GM18867 (cell line): ENCODE results near the gene KRT75.

Source experiments
- ATAC-seq: cut with Tn5 transposase; IDR thresholded peaks from one replicate; pipeline ENCODE4 v1.9.1; 2021; ENCODE audit warnings: mild to moderate bottlenecking, moderate library complexity; ENCODE audit not compliant: unreplicated experiment

The KRT75 gene

DNA sequence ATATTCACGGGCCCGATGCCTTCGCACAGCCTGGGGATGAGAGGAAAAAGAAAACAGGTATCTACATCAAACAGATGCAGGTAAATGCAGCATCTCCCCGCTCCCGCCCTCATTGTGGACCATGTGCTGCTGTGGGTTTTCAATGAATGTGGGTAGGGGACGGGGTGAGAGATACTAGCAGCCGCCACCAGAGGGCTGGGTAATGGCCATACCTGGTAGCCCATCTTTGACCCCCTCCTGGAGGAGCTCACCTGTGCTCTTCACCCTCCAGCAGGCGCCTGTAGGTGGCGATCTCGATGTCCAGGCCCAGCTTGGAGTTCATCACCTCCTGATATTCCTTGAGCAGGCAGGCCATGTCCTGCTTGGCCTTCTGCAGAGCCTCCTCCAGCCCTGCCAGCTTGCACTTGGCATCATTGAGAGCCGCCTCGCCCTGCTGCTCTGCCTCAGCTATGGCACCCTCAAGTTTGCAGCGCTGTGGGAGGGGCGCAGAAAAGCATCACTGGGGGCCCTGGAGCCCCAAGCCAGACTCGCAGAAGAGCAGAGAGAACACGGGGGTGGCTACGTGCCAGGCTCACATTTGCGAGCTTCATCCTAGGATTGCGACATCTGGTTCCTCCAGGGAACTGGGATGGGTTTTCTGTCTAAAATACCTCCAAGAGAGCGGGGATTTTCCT is 38.3 kb downstream of the KRT75 start:
- no peak for ATAC-seq

DNA sequence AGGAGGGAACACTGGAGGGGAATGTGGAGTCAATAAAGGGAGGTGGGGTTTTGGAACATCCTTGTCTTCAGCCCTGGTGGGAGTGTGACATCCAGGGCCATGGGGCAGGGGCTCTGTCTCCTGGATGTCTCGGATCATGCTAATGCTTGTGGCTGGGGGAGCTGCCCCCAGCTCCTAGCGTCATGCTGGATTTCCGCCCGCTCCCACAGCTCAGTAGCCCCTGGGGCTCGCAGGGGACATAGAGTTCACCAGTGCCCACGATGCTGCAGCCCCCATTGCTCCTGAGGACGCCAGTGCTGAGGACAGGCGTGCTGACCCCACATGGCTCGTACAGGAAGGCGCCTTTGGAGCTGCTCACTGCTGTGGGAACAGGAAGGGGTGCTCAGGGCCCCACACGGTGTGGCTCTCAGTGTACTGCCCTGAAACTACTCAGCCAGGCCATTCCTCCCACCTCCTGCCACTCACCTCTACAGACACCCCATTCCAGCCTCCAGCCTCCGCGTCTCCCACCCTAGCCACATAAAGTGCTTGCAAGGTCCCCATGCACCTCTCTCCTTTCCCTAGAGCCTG is 39.2 kb downstream of the KRT75 start:
- ATAC-seq: no peak

DNA sequence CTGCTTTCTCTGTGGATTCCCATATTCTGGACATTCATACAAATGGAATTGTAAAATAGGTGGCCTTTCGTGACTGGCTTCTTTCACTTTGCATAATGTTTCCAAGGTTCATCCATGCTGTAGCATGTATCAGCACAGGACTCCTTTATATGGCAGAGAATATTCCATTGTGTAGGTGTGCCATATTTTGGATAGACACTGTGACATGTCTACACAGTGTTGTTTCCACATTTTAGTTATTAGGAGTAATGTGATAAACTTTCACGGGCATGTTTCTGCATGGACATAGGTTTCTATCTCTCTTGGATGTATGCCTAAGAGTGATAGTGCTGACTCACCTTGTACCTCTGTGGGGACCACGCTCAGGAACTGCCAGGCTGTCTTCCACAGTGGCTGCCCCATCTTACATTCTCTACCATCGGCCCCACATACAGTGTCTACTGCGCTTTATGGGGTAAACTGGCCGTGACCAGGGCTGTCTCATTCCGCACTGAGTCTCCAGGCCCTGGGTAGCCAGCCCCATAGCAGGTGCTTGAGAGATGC is 41.6 kb downstream of the KRT75 start:
- ATAC-seq: no peak

DNA sequence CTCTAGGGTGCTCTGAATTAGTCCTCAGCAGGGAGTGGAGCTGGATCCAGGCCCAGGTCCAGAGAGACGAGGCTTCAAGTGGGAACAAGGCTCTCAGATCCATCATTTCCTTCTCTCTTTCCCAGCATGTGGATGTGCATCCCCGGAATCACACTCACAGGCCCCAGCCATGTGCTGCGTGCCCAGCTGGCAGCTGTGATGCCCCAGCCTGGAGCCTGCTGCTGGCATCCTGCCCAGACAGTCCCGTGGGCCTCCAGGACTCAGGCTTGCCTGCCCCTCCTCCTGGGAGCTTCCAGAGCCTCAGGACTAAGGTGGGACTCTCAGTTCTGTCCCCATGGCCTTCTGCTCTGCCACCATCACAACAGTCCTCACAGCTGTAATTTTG is 42.6 kb downstream of the KRT75 start:
- no peak for ATAC-seq

DNA sequence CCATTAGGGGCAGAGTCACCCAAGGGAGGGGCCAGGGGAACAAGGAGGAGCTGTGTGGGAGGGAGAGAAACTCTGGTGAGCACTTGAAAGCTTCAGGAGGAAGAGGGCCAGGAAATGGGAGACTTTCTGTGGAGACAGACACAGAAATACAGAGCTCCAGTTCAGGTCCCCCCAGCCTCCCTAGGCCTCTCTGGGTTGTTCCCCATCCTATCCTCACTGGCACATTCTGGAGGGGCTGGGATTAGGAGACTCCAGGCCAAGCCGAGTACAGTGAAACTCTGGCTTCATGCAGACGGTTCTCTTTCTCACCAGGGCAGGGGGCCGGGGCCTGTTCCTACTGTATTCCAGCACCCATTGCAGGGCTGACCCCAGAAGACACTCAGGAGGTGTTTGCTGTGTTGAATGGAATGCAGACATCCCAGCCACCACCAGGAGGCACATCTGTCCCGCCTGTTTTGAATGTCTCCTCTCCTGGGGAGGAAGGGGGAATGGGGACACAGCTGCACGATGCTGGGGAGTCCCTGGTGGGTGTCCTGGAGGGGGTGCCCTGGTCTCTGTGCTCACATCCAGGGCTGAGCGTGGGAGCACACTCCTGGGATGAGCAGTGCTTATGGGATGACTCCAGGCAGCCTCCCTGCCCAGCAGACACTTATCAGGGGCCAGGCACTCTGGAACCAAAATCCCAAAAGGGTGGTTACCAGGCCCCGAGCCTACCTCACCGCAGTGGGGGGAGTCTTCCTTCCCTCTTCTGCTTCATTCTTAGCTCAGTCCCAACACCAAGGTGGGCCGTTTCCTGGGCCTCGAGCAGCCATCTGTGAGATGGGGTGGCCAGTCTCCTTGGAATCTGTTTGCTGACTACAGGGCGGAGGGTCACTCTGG is 43.2 kb downstream of the KRT75 start:
- ATAC-seq: no peak

DNA sequence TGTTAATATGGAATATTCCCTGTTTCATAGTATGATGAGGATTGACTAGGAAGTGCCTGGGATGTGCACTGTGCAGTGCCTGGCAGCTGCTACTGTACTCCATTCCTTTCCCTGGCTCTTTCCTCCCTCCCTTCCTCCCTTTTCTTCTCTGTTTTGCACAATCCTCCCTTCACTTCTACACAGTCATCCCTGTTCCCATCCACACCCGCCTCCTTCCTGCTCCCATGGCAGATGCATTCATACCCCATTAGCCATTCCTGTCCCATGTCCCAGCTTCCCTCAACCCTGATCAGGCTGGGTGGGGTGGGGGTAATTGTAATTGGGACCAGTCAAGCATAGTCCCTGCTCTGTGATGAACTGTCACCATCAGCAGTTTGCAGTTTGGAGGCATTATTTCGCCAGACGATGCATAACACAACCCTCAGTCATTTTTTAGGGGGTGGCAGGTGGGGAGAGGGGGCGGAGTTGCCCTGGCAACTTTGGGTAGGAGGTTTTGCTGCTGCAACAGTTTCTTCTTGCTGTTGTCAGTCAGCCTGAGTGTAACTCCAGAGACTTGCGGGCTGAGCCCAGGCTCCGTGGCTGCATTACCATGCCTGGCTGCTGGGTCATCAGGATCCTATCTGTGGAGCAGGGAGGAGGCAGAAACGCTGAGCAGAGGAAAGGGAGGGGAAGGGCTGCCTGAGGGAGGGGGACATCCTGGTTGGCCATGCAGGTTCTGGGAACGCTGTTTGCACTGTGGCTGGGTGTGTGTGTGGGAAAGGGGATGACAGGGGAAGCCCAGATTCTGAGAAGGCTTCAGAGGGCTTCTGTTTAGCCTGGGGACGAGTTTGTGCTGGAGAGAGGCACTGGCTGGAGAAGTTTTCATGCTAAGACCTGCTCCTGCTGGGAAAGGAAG is 44.6 kb downstream of the KRT75 start:
- ATAC-seq: no peak

DNA sequence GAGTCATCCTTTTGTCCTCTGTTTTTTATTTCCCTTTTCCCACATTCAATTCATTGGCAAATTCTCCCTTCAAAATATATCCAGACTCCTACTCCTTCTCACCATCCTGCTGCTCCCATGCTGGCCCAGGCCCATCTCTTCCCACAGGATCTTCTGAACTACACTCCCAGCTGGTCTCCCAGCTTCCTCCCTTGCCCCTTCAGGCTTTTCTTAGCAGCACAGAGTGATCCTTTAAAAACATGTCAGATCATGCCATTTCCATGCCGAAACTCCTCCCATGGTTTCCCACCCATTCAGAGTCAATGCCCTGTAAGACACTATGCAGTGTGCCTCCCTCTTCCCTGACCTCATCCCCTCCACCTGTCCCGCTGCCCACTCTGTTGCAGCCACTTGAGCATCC is 46.3 kb downstream of the KRT75 start:
- ATAC-seq: no peak

DNA sequence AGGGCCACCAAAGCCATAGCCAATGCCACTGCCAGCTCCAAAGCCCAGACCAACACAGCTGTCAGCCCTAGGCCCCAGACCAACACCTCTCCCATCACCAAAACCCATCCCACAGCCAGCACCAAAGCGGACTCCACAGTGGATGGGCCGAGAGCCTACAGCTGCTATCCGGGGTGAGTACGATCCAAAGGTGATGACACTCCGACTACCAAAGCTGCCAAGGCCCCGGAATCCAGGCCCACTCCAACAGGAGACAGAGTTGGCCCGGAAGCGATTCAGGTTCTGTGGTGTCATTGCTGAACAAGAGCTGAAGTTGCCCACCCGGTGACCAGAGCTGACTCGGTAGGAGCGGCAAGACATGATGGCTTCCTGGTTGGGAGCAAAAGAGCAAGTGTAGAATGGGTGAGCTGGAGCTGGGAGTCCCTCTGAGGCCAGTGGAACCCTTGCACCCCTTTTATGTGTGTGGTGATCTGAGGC is 48.9 kb downstream of the KRT75 start, which contains the start of gene KRT84:
KRT84 (minus strand) TSS at position 427 of the 477 bp plus-strand sequence; CDS start at position 360, 67 bp downstream.
- no peak for ATAC-seq

DNA sequence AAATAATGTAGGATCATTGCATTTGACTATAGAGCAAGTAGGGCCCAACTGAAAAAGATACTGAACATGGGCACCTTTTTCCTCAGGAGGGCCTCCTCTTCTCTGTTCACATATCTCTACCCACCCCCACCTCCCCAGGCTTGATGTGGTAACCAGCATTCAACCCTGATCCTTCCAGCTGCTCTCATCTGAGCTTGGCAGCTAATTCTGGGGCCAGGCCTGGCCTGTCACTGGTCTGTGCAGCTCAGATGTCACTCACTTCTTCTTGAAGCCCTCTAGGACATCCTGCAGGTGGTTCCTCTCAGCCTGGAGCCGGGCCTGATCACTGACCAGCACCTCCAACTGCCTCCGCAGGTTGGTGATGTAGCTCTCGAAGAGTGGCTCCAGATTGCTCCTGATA is 50.8 kb downstream of the KRT75 start:
- no peak for ATAC-seq

DNA sequence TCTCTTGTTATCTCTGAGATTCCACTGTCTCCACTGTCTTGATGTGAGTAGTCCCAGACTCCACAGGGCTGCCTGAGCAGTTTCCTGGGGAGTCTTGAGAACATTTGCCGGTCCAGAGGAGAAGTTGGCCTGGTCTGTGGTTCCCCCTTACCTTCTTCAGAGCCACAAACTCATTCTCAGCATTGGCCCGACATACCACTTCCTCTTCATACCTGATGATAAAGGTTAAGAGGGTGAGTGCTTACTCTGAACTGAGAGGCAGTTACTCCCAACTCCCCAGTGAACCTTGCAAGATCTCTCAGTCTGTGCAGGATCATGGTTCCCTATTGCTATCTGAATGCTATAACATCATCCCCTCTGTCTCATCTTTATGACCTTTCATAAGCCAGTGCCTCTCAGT is 51.3 kb downstream of the KRT75 start:
- no peak for ATAC-seq

DNA sequence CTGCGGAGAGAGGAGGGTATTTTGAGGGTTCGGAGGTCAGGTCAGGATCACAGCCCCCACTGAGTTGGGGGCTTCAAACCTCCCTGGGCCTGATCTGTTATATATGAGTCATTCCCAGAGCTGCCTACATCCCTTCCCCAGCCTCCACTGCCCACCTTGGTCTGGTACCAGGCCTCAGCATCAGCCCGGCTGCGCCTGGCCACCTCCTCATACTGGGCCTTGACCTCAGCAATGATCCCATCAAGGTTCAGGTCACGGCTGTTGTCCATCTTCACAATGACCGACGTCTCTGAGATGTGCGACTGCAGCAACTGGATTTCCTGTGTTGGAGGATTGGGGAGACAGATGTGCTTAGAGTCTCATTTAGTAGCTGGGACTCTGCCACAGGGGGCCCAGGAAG is 53.0 kb downstream of the KRT75 start:
- no peak for ATAC-seq

DNA sequence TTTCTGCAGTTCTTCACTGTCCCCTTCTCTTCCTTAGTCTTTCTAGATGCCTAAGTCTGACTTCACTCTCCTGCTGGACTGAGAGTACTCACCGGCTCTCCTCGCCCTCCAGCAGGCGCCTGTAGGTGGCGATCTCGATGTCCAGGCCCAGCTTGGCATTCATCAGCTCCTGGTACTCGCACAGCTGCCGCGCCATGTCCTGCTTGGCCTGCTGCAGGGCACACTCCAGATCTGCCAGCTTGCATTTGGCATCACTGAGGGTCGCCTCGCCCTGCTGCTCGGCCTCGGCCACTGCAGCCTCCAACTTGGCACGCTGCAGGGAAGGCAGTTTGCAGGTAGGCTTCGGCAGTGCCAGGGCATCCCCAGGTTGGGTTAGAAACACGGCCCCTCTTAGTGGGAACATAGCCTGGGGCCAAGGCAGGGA is 53.9 kb downstream of the KRT75 start:
- no peak for ATAC-seq

DNA sequence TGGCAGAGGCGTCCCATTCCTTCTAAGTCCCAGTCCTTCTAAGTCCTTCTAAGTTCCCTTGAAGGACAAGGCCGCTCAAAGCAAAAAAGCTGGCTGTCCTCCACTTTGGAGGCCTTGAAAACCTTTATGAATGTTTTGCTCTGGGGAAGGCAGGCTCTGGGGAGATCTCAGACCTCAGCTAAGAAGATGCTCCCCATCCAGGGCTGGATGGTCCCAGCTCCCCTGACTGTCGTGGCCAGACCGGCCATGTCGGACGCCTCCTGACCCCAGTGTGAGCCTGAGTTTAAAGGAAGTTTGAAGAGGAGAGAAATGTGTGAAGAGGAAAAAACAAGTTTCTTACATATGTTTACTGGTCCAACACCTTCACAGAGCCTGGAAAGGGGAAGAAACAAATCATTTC is 54.6 kb downstream of the KRT75 start:
- ATAC-seq: no peak

DNA sequence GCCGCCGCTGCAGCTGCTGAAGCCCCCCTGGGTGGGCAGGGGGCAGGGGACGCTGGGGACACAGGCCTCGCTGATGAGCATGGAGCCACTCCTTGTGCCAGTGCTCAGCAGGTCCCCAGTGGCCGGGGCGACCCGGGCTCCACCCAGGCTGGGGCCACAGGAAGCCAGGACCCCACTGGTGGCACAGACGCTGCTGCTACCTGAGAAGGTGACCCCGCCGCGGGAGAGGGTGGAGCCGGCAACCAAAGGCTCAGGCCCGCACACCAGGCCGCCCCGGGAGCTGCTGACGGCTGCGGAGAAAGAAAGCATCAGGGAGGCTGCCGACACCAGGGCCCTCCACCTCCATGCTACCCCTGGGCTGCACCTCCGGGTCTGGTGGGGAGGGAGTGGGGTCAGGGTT is 56.1 kb downstream of the KRT75 start:
- ATAC-seq: no peak

DNA sequence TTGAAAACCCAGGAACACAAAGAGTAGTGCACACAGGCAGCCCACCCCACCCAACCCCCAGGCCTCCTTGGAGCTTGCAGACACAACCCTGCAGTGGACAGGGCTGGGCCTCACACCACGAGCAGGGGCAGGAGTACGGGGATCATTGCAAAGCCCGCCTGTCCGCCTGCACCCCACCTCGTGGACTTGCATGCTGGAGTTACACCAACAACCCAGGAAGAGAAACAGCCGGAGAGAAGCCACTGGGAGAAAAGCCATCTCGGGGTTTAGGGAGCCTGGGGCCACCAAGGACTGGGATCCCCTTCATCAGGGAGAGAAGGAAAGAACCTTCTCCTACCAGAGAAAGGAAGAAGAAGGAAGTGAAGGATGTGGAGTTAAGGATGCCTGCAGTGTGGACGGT is 56.9 kb downstream of the KRT75 start:
- no peak for ATAC-seq
